CD4-positive, alpha-beta T cell treated with Interleukin-21 for 1 hour (primary cell): ENCODE results near the gene CMTM2.
"Not testable (repeated sequence)": the region's sequence is repeated elsewhere in the genome, so short reads cannot be mapped to it uniquely, and the experiment has no call there.

ENCODE experiments used
- DNase-seq: peaks from one replicate; pipeline ENCODE4 v3.0.0-alpha.2; 2020

CMTM2 gene

GRCh38 chr16:66587881-66588600, 8.8 kb downstream of the CMTM2 start:
- no peak for DNase-seq

- DNase-seq = peak; percentile 80
Measured at GRCh38 chr16:66588981-66589713, 9.9 kb downstream of the CMTM2 start.

DNA sequence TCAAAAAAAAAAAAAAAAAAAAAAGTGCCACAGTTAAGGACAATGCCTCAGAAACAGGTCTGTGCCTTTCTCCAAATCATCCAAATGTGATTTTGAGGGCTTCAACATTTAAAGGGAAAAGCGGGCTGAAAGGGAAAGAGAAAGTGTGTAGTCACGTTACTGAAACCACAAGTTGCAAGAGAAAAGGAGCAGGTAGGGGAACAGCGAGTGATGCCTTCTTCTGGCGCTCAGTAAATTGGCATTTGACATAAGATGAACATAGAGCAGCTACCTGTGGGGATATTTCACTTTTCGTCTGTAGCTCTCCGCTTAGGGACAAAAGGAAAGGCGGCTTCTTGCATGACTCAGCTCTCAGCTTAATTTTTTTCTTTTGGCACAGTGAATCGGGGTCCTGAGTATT, 11.1 kb downstream of the CMTM2 start:
- DNase-seq = peak; percentile 54

GRCh38 chr16:66591018-66591417, 11.8 kb downstream of the CMTM2 start:
- no peak for DNase-seq

- DNase-seq = no peak
Measured at GRCh38 chr16:66592241-66592640, 13.0 kb downstream of the CMTM2 start.

GRCh38 chr16:66592814-66593213, 13.6 kb downstream of the CMTM2 start:
- no peak for DNase-seq

DNA sequence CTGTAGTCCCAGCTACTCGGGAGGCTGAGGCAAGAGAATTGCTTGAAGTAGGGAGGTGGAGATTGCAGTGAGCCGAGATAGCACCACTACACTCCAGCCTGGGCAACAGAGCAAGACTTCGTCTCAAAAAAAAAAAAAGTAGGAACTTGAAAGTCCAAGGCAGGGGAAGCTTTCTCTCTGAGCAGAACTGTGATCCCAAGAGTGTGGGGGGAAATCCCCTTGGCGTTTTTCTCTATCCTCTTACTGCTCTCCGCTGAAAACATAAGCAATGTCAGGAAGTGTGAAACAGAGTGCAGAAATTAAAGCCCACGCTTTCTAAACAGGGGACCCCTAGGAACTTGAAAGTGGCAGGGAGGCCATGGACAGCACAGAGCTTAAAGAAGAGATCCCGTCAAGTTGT, 15.5 kb downstream of the CMTM2 start:
- DNase-seq = no peak

DNA sequence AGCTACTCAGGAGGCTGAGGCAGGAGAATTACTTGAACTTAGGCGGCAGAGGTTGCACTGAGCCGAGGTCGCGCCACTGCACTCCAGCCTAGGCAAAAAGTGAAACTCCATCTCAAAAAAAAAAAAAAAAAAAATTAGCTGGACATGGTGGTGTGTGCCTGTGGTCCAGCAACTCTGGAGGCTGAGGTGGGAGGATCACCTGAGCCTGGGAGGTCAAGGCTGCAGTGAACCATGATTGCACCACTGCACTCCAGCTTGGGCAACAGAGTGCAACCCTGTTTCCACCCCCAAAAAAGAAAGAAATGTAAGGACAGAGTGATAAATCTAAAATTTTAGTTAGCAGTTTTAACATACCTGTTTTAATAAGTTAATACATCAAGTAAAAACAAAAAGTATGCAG, 17.3 kb downstream of the CMTM2 start:
- not testable (repeated sequence) for DNase-seq

DNA sequence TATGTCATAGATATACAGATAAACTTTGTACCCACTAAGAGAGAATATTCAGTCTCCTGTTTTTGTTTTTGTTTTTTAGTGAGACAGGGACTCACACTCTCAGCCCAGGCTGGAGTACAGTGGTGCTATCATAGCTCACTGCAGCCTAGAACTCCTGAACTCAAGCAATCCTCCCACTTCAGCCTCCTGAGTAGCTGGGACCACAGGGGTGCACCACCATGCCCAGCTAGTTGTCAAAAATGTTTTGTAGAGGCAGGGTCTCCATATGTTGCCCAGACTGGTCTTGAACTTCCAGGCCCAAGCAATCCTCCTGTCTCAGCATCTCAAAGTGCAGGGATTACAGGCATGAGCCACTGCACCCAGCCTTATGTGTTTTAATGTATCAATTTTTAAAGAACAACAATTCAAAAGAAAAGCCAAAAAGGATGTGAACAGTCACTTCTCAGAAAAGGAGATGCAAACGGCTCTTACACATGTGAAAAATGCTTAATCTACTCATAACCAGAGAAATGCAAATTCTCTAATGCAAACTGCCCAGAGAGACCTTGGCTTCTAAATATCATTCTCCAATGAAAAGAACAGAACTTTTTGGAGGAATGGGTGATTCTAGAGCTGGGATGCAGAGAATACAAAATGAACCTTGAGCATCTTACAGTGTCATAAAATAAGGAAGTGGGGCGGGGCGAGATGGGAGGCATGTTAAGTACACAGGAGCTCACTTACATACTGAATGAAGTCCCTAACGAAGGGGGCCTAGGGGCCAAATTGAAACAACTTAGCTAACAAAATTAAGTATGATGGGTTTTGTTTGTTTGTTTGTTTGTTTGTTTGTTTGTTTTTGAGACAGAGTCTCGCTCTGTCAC, 18.0 kb downstream of the CMTM2 start:
- no peak for DNase-seq

DNA sequence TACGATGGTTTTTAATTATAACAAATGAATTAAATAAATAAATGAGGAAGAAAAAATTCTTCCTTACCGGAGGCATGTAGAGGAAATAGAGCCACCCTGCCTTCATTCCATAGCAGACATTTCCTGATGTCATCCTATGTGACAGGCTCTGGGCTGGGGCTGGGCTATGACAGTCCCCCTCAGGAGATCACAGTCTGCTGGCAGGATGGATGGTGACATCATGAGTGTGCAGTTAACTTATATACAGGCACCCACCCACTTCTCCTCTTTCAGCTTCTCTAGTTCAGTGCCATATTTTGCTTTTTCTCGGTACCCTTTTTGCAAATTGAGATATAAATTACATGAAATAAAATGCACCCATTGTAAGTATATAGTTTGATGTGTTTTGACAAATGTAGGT, 18.8 kb downstream of the CMTM2 start:
- DNase-seq = no peak

DNA sequence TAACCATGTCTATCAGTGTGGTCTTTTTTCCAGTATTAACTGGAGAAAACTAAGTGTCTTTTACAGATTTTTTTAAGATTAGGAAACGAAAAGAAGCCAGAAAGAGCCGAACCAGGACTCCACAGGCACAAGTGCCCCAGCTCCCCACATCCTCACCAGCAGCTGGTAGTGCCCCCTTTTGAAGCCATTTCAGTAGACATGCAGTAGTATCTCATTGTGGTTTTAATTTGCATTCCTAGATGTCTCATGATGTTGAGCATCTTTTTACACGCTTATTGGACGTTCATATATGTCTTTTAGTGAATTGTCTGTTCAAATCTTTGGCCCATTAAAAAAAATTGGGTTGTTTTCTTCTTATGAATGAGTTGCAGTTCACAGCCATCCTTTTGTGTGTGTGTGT, 20.5 kb downstream of the CMTM2 start:
- no peak for DNase-seq

GRCh38 chr16:66600477-66600876, 21.2 kb downstream of the CMTM2 start:
- no peak for DNase-seq

- DNase-seq = no peak
Measured at GRCh38 chr16:66601471-66601870, 22.2 kb downstream of the CMTM2 start.

DNA sequence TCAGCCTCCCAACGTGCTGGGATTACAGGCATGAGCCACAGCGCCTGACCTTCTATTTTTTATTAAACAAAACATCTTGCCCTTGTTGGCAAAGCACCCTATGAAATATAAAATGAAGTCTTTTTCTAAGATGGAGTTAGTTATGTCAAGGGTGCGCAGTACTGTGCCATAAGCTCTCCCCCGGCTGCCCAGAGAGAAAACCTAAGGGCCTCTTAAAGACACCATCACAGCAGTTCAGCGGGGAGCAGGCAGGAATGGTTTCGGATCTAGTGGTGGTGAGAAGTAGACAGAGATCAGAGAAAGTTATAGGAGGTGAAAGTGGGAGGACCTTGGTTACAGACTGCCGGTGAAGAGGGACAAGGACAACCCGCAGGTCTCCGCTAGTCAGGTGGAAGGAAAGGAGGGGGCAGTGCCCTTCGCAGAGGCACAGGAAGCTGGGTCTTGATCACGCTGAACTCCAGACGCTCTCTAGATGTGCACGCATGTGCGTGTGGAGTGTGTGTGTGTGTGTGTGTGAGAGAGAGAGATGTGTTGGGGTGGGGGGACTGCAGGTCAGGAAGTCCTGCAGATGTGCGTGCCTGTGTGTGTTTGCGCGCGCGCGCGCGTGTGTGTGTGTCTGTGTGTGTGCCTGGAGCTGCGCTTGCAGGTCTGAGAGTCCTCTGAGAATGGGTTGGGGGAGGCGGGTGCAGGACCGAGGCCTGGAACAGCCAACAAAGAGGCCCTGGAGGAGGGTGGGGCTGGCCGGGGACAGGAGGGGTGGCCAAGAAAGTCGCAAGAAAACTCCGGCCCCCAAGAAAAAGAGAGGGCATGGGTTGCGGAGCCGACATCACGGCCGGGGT, 24.5 kb downstream of the CMTM2 start:
- peak; percentile 88 for DNase-seq

- peak; percentile 78 for DNase-seq
Measured at GRCh38 chr16:66604376-66605176, 25.3 kb downstream of the CMTM2 start, which contains the start of gene CMTM3. CMTM3 (plus strand) TSS chr16:66604704; CDS start chr16:66604806, 102 bp downstream.

DNA sequence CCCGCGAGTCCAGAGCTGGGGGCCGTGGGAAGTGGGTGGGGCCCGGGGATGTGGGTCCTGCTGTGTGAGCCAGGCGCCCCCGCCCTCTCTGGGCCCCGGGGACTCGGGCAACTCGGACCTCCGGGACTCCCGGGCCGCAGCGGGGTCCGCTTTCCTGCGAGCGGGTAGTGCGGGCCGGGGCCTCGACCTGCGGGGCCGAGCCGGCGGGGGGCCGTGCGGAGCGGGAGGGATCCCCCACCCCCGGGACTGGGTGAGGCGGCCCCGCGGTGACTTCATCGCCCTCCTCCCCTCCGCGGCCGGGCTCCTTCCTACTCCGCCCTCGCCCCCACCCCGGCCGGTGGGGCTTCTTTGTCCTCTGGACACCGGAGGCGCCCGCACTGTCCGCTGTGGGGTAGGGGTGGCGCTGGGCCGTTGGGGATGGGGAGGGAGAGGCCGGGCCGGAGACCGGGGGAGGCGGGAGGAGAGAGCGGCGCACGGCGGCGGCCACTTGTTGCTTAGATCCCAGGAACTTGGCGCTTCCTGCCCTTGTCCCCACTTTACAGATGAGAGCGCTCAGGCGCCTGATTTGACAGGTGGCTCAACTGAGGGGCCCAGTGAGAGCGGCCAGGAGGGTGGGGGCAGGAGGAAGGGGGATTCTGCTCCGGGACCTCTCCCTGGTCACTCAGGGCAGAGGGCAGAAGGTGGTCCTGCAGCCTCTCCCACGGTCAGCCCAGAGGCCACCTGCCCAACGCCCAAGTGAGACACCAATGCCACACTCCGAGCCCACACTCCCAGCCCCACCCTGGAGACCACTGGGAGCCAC, 26.1 kb downstream of the CMTM2 start:
- DNase-seq = peak; percentile 27

GRCh38 chr16:66605979-66606751, 26.9 kb downstream of the CMTM2 start:
- peak; percentile 19 for DNase-seq

DNA sequence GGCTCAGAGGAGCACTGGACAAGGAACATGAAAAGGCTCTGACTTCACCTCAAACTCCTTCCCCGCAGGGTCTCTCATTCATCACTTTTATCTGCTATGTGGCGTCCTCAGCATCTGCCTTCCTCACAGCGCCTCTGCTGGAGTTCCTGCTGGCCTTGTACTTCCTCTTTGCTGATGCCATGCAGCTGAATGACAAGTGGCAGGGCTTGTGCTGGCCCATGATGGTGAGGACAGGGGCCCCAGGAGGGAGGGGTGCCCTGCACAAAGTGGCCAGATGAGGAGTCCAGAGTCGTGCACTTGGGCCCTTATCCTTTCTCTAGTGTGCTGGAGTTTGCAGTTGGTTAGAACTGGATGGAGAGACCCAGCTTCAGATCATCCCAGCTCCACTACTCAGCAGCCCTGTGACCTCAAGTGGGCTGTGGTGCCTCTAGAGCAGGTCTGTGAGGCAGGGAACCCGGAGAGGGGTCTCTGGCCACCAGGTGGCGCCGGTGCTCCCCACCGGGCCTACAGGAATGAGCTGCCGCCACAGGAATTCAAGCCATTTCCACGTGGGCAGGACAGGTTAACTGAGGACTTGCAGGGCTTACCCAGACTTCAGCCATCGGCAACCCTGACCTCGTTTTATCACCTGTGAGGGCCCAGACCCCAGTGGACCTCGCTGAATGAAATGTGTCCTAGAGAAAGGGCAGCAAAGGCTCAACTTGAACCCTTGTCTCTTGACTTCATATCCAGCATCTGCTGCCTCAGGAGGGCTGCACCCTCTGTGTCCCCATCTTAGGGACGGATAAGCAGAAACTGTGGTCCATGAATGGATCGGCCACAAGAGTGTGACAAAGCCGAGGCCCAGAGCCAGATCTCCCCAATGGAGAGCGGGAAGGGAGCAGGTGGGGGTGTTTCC, 29.2 kb downstream of the CMTM2 start:
- peak; percentile 83 for DNase-seq

GRCh38 chr16:66609139-66609510, 29.9 kb downstream of the CMTM2 start:
- no peak for DNase-seq
